ENCODE data around the gene RGS6.

The RGS6 gene

DNA sequence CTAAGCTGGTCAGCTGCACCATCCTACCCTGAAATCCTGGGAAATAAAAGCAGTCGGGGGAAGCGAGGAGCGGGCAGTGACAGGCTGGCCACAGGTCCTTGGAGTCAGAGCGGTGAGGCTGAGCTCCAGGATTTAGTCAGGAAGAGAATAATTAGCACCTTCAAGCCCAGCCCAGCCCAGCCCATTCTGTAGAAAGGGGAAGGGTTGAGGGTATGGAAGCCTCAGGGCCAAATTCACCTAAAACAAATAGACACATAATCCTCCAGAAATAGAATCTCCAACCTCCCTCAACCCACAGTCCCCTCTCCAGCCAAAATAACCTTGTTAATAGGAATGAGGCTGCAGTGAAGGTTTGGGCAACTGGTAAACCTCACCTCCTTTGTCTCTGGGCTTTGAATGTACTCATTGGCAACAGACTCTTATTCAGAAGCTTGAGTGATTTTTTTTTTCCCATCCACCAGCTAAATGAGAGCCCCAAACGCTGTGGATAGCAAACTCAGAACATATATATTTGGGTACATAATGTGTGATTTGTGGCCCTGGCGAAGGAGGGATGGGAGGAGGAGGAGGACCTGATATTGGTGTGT, 627.5 kb downstream of the RGS6 start:
- DNase-seq, result no peak

DNA sequence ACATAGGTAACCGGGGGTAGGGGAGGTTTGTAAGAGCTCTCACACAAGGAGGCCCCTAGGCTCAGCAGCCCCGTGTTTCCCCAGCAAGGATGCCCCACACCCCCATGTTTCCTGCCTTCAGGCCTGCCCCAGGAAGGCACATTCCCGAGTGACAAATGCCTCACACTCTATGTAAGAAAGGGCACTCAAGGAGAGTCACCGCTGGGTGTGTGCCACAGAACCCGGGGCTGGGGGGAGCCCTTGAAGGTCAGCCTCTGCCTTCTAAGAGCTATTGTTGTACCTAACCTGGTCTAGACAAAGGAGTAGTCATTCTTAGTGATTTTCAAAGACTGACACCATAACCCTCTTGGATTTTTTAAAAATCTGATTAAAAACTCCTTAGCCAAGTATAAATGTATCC, 628.1 kb downstream of the RGS6 start:
- DNase-seq, result no peak

DNA sequence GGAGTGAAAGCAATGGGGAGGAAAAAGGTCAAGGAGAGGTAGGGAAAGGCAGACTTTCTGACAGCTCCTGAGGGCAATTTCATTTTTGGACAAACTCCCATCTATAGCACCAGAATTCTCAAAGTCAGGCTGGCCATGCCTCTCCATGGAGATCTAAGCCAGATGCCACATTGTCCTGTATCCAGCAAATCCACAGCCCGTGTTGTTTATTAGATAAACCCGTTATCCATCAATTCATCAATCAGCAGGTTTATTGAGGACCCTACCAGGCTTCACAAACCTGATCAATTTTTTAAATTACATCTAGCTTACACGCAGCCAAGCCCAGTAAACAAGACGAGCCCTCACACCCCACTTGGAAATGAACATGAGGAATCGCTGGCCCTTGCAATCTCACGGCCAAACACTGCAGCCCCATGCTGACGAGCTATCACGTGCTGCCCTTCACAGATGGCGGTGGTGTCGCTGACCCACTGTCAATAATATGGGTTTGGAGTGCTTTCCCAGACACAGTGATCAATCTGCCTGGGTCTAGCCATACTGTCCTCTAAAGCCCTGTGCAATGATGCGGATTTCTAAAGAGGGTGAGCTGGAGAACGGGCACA, 628.8 kb downstream of the RGS6 start:
- no peak for DNase-seq

DNA sequence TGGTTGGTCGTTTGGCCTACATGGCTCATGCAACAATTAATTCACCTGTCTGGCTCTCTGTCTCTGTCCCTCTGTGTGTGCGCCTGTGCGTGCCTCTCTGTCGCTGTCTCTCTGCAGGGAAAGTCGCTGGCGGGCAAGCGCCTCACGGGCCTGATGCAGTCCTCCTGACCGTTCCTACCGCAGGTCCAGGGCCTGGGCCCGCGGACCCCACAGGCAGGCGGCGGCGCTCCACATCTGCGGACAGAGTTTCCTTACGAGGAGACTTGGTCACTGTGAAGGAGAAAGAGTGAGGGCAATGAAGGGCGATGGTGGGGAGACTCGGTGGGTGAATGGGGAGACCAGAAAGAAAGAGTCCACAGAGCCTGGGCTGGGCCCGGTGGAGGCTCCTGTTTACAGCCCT, 630.1 kb downstream of the RGS6 start:
- DNase-seq, result no peak

DNA sequence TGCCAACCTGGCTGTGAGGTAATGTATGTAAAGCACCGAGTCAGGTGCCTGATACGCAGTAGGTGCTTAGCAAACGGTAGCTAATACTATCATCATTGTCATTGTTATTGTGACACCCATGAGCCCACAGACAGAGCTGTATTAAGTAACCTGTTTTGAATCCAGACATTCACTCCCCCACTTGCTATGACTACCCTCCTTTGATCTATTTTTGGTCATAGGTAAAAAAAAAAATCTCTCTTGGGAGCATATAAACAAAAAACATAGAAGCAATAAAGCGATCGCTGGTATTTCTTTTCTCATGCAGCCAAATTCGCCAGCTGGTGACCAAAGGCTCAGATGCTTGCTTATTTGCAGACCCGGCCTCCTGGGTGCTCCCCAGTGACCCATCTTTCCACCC, 631.4 kb downstream of the RGS6 start:
- no peak for DNase-seq

DNA sequence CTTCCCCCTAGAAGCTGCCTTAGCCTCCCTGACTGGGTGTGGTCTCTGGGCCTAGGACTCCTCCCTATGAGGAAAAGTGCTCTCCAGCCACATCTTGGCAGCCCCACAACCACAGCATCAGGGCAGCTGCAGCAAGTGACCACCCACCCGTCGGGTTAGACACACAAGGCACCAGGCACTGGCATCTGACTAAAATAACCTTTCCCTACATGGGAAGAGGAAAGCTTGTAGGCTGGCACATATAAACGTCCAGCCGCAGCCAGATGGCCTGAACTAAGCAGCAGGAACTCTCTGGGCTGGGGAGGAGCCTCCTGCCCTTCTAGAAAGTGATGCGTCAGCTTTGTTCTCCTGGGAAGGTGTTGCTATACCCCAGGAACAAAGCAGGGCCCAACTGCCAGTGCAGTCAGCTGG, 632.9 kb downstream of the RGS6 start:
- no peak for DNase-seq

DNA sequence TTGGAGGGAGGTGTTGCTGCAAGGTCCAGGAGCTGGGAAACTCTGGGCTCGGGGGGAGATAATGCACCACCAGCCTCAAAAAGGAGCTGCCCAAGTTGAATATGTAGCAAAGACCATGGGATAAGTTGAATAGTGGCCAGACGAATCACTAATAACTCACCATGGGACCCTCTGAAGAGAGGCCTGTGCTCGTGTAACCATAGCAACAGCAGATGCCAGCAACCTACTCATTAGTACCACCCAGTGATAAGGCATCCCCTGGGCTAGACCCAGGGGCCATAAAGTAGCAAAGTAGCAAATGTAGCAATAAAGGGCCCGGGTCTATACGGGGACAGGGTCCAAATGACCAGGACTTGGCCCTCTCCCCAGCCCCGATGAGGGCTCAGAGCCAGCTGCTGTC, 633.7 kb downstream of the RGS6 start:
- DNase-seq, result no peak

DNA sequence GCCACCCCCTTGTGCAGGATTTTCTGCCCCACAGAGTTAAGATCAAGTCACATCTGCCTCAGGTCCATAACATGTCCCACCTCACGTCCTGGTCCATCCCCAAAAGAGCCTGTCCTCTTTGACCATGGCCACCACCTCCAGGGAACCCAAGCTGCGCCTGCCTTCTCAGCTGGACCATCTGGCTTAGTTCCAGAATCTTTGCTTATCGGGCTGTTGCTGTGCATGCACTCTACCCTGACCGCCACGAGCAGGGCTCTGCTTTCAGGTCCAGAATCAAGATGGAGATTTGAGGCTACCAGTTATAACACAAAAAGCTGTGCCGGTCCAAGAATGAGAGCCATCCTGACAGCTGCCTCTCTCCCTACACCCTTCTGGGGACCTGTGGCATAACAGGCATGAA, 635.0 kb downstream of the RGS6 start:
- no peak for DNase-seq

DNA sequence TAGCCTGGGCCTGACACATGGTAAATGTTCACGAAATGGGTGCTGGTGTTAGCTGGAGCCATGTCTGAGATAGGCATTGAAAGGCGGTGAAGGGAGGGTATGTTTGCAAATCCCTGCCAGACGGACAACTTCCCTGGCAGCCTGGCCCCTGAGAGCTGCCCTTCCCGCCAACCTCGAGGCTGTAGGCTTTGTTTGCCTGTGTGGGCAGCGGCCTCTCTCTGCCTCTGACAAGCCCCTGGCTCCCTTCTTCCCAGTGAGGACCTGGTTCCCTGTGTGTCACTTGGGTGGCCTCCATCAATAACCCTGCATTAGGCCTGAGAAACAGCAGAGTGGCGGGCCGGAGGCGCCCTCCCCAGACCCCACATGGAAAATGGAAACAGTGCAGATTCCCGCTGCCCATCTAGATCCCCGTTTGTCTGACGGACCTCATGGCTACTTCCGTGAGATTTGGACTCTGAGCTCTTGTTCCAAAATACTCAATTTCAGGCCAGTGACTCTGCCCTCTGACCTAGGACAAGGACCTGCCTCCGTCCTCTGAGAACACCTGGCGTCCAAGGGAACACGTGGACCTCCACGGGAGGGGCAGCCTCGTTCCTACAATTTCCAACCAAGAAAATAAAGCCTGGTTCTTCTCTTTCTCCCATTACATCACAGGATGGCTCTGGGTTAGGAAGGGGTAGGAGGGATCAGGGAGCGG, 636.2 kb downstream of the RGS6 start:
- no peak for DNase-seq

DNA sequence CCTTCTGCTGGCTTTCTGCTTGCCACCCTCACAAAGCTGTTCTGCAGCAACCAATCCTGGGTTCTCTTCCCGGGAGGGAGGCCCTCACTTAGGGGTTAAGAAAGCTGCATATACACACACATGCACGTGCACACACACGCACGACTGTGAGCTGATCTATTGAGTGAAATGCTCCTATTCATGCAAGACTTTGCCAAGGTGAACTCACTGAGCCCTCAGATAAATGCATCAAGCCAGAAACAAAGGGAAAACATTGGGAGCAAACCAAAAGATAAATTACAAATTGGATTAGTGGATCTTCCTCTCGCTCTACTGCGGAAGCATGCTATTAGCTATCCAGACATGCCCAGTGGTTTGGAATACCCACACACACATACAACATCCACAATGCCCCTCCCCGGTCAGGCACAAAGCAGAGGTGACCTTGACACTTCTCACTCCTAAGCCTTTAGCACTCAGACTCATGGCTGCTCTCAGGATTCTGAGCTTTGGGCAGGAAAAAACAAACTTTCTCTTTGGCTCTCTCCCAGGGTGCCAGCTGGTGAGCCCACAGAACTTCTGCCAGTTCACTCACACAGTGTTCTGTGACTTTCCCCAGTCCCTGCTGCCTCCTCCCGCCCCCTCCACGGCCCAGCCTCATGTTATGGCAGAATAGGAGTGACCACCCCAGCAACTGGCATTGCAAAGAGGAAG, 641.6 kb downstream of the RGS6 start:
- DNase-seq, result no peak

DNA sequence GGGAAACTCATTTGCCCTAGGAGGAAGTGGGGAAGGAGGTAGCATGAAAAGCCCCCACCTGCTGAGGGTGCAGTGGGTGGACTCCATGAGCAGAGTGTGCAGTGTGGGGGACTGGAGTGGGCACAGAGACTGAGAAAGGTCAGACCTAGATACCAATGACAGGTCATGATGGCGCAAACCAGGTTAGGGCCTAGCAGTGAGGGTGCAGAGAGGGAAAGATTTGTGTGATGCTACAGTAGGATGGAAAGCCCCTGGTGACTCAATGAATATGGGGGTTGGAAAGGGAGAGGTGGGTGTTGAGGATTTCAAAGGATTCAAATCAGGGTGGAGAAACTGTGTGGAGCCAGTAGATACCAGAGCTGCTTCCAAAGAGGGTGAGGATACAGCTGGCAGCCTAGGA, 642.5 kb downstream of the RGS6 start:
- DNase-seq, result no peak

DNA sequence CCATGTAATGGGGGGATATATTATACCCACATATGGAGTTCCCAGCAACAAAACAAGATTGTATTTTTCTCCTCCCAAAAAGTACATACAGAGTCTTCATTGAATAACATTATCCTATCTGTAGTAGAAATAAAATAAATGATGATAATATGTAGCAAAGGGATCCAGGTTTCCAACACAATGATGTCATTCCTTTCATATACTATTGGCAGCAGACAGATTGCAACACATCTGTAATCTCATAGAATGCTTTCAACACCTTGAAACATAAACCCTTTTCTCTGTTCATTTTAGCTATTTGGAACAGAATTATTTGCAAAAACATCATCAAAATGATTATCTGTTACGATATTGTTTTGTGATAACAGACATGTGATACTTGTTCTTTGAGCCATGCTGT, 644.0 kb downstream of the RGS6 start:
- no peak for DNase-seq

DNA sequence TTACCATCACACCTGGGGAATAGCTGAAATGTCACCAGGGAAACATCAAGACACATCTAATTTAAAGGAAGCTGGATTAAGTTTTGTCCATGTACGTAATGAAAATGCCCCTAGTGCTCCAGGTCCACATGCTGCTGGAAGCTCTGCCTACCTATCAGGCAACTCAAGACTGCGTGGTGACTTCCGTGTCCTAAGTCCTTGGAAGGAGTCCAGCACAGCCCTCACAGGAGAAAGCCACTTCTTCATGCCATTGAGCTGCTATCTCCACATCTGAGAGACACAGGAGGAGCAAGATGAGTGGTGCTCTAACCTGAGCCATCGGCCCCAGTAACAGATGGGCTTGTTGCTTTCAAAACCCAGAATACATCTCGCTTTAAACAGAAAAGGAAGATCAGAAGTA, 645.3 kb downstream of the RGS6 start:
- DNase-seq, result no peak

DNA sequence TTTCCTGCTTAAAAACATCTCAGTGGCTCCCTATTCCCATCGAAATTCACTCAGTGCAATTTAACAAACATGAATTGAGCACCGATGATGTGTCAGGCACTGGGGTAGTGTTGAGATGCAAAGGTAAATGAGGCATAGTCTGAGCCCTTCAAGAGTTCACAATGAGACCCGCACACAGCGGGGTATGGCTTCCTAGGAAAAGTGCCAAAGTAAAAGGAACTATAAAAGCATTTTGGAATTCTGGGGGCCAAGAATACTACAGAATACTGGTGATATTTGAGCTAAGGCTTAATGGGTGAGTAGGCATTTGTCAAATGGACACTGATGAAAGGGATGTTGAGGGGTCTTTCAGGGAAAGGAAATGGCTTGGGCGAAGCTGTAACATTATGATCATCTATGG, 646.3 kb downstream of the RGS6 start:
- no peak for DNase-seq

DNA sequence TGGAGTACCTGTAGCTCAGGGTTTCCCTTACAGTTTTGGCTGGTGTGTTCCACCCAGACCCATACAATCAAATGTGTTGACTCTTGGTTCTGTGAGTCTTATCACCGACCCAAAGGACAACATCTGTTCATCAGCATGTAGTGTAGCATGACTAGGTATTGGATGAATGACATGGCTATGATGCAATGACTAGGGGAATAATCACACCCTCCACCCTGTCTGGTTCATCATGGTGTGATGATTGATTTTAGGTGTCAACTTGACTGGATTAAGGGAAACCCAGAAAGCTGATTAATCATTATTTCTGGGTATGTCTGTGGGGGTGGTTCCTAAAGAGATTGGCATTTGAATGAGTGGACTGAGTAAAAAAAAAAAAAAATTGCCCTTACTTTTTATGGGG, 650.4 kb downstream of the RGS6 start:
- no peak for DNase-seq

DNA sequence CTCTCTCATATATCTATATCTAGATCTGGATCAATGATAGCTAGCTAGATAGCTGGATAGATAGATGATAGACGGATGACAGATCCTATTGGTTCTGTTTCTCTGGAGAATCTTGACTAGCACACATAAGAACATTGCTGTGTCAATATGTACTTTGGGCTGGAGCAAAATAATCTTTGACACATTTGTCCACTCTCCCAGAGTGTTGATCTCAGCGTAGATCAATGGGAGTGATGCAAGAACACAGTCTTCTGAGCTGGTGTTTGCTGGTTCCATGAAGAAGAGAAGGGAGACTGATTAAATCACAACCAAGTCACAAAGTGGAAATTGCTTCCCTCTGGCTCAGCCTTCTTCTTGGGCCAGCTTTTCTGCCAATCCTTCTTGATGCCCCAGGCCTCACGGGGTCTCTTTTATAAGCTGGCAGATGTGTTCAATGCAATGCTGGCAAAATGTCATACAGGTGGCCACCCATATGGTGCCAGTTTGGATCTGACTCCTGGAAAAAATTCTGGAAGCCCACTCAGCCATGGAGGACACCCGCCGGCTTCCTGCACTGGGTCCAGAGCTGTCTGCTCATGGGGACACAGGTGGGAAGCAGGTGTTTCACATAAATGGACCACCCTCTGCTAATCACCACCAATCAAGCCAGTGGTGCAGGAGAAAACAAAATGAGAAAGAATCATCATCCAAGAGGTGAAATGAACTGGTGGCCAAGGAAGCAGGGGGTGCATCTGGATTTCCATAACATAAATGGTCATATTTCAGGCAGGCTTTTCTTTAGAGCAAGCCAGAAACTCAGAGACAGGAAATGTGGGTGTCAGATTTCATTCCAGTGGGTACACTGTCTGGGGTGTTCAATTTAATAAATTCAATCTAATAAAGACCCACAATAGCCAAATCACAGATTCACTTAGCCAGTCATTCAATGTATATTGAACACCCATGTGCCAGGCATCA, 651.4 kb downstream of the RGS6 start:
- no peak for DNase-seq

DNA sequence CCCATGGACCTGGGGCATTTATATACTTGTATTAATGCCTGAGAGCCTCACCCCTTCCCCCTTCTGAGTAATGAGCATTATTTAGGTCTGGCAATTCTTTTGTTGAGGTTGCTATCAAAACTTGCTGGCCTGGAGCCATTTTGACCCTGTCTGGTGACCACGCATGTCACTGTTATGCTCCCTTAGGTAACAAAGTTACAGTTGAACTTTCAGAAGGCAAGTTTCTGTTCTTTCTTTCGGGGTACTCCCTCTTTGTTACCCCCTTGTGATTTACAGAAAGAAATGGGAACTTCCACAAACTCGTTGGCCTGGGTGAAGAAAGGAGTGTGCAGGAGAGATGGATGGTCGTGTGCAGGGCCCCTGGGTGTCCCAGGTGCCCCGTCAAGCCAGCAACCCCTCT, 656.3 kb downstream of the RGS6 start:
- no peak for DNase-seq

DNA sequence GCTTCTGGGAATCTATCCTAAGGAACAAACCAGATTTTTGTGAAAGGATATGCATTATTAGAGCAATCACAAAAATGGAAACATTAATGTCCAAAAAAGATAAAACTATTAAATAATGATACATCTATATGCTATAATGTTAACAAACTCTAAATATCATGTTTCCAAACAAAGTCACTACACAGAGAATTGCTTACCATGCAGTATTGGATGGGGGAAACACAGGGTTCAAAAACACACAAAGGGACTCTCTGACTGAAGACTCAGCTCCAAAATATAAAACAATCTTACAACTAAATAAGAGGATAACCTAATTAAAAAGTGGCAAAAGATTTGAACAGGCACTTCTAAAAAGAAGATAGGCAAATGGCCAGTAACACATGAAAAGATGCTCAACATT, 657.4 kb downstream of the RGS6 start:
- DNase-seq, result no peak

DNA sequence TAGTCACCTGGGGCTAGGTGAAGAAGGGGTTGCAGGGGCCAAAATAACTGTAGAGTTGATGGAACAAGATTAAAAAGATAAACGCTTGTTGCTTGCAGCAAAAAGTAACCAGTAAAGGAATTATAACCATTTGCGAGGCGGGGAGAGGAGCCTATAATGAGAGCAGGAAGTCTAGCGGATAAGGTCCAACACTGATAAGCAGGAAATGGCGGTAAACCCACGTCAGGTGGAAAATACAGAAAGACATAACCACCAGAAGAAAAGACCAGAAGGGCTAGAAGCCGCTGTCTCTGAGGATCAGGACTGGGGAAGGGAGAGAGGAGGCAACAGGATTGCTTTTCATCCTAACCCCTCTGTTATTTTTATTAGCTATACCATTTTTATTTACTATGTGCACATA, 658.3 kb downstream of the RGS6 start:
- DNase-seq, result peak; percentile 29

DNA sequence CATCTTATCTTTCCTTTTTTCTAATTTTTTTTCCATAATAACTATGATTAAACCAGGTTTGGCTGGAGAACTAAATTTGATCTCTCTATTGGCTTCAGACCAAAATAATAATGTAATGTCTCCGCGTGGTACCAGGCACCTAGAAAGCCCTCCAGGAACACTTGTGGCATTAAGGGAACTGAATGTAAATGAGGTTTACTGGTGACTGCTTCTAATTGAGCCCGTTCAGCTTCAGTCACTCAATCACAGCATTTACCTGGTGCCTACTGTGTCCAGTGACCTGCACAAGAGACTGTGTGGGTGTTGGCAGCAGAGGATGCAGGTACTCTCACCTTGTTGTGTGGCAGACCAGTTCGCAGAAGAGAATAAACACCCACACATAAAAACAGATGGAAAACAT, 659.2 kb downstream of the RGS6 start:
- no peak for DNase-seq

DNA sequence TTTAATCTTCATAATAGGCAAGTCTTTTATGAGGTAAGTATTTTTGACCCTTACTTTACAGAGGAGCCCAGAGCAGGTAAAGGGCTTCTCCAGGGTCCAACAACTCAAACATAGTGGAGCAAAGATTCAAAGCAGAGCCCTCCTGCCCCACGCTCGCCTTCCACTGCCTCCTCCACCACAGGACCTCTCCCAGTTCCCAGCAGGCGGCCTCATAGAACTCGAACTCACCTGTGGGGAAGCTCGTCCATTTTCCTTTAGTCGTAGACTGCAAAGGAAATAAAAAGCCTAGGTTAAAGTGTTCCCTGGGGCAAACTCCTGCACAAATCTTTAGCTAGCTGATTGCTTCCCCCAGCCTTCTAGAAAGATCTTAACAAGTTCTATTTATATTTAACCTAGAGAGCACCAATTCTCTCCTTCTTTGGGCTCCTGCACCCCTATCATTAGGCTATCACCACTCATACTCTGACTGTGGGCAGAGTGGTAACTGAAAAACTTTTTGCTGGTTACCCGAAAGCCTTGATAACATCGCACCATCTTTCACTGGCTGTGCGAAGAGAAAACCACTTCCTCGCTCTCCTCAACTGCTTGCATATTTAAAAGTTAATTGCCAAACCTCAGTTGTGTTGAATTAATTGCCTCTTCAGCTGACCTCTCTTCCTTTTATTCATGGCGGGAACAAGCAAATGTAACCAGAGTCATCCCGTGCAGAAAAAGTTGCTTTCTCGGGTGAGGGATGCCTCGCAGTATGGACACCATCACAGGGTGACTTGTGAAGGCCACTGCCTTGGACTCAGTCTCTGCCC, 662.1 kb downstream of the RGS6 start:
- DNase-seq, result peak; percentile 22

All from CD4-positive, alpha-beta T cell treated with Interleukin-6 for 4 hours (primary cell).